PC-3 (cell line): ENCODE results near the gene CRY1. TPM values are rescaled to one million over a fixed set of nuclear protein-coding genes. Genes with fewer than 3 reads are reported as not detected.
A peak's percentile ranks its signal among the peaks of the same experiment; 100 is the strongest.

Experiments
- ATAC-seq: fragments of 200-7000 bp; cut with Tn5 transposase; 2 replicates; pipeline ENCODE4 v1.9.1; 2020; ENCODE audit warnings: mild to moderate bottlenecking, moderate library complexity
- BruUV-seq: library from RNA; stranded (reverse); fragments of 400-500 nt; replicated peaks from 2 replicates; lab custom pipeline; 2021; lab: Mats Ljungman, UMichigan
- CTCF ChIA-PET: fragments of 300-600 bp; sonication (Branson Sonifier 250); formaldehyde crosslinking; loops from one replicate; lab custom pipeline; 2022; ENCODE audit warnings: antibody characterized with exemption; lab: Charles Lee
- POLR2A ChIA-PET: fragments of 300-600 bp; sonication (Branson Sonifier 250); formaldehyde crosslinking; loops from one replicate; lab custom pipeline; 2022; ENCODE audit warnings: antibody characterized with exemption; ENCODE audit not compliant: unreplicated experiment; lab: Charles Lee
- DNase-seq: peaks from one replicate; pipeline ENCODE4 v3.0.0-alpha.2; 2015
- H2AFZ ChIP-seq: fragments of 300-600 bp; sonication (generic); 2 replicates; pipeline ENCODE4 v1.6.0; 2016; ENCODE audit warnings: antibody characterized with exemption, low read length
- H3F3A ChIP-seq: fragments of 300-600 bp; sonication (generic); one replicate; pipeline ENCODE4 v1.6.0; 2017; ENCODE audit warnings: antibody characterized with exemption, low read length, control low read depth, mild to moderate bottlenecking; ENCODE audit not compliant: unreplicated experiment
- H3K27ac ChIP-seq: fragments of 300-600 bp; sonication (generic); 2 replicates; pipeline ENCODE4 v1.5.1; 2016; ENCODE audit warnings: mild to moderate bottlenecking, low read length
- H3K27me3 ChIP-seq: fragments of 300-600 bp; sonication (generic); 2 replicates; pipeline ENCODE4 v1.6.1; 2016; ENCODE audit warnings: low read length, mixed read lengths
- H3K36me3 ChIP-seq: fragments of 300-600 bp; sonication (generic); 2 replicates; pipeline ENCODE4 v1.6.1; 2016; ENCODE audit warnings: low read depth, mixed run types, low read length, mixed read lengths
- H3K4me1 ChIP-seq: fragments of 300-600 bp; sonication (generic); 2 replicates; pipeline ENCODE4 v1.5.1; 2016; ENCODE audit warnings: low read length; ENCODE audit not compliant: insufficient read depth
- H3K4me2 ChIP-seq: fragments of 300-600 bp; sonication (generic); 2 replicates; pipeline ENCODE4 v1.6.0; 2016; ENCODE audit warnings: low read length
- H3K4me3 ChIP-seq: fragments of 300-600 bp; sonication (generic); 2 replicates; pipeline ENCODE4 v1.5.1; 2016; ENCODE audit warnings: mild to moderate bottlenecking, low read length, mixed read lengths
- H3K79me2 ChIP-seq: fragments of 300-600 bp; sonication (generic); 2 replicates; pipeline ENCODE4 v1.6.1; 2017; ENCODE audit warnings: low read length, mixed read lengths
- H3K9ac ChIP-seq: fragments of 300-600 bp; sonication (generic); 2 replicates; pipeline ENCODE4 v1.6.0; 2016; ENCODE audit warnings: mild to moderate bottlenecking, low read length
- H3K9me2 ChIP-seq: fragments of 300-600 bp; sonication (generic); replicated peaks from 2 replicates; pipeline ENCODE4 v1.6.1; 2016; ENCODE audit warnings: mixed run types, low read length, mixed read lengths
- H3K9me3 ChIP-seq: fragments of 300-600 bp; sonication (generic); 2 replicates; pipeline ENCODE4 v1.6.1; 2016; ENCODE audit warnings: low read length, mixed read lengths
- H4K20me1 ChIP-seq: fragments of 300-600 bp; sonication (generic); 2 replicates; pipeline ENCODE4 v1.6.1; 2016; ENCODE audit warnings: low read length, mixed read lengths
- CTCF ChIP-seq: fragments of 300-600 bp; sonication (generic); conservative IDR thresholded peaks from 2 replicates; pipeline ENCODE4 v1.5.1; 2017; ENCODE audit warnings: antibody characterized with exemption, low read depth, mild to moderate bottlenecking, low read length
- EZH2 ChIP-seq: fragments of 300-600 bp; sonication (generic); IDR thresholded peaks from one replicate; pipeline ENCODE4 v1.6.1; 2017; ENCODE audit warnings: antibody characterized with exemption, mild to moderate bottlenecking, low read length; ENCODE audit not compliant: unreplicated experiment
- EZH2phosphoT487 ChIP-seq: fragments of 300-600 bp; sonication (generic); IDR thresholded peaks from 2 replicates; pipeline ENCODE4 v1.6.1; 2018; ENCODE audit warnings: mild to moderate bottlenecking, antibody characterized with exemption, low read length, borderline replicate concordance
- intact Hi-C: fragments of 100-400 bp; cut with micrococcal nuclease; formaldehyde crosslinking; loops from 2 replicates; pipeline ENCODE4 v1.9.0; 2023
- total RNA-seq: library from RNA; depleted of rRNA; stranded (reverse); fragments of >200 nt; gene quantifications from 2 replicates; pipeline ENCODE4 v1.2.3, GENCODE V29; 2014

Gene CRY1
- total RNA-seq, 1 experiment from 2014 or later: 32.0 TPM

GRCh38 chr12:107094183-107094448 lies 767 bp upstream of the CRY1 start:
- H3K4me1 ChIP-seq: peaks cover 24% of the 10 kb centered on the region
- H3K4me3 ChIP-seq: peak overlapping the region; percentile 72
- H3K9ac ChIP-seq: peak overlapping the region; percentile 85
- BruUV-seq: TSS peak; percentile 40
- H3K79me2 ChIP-seq: peaks cover 35% of the 10 kb centered on the region
- DNase-seq: peak; percentile 74
- H3K9me2 ChIP-seq: no peaks in the 10 kb centered on the region
- peak overlapping the region; percentile 87 for H2AFZ ChIP-seq
- peak; percentile 18; the same call in 1 of the 2 replicates for ATAC-seq
- peaks cover 20% of the 10 kb centered on the region for H4K20me1 ChIP-seq
- peak overlapping the region; percentile 6; the same call in 1 of the 2 replicates for H3K27ac ChIP-seq
- ChIA-PET POLR2A (interaction anchor here (0.5 to 0.6 kb wide), 2 partner anchors 37 to 79 kb away, joined by 3 to 4 read pairs; no protein-coding TSS in a partner anchor), CTCF (interaction anchor here (0.6 kb wide), 1 partner anchor 37 kb away, joined by 4 read pairs; no protein-coding TSS in a partner anchor)
- TF ChIP-seq EZH2phosphoT487 (no peak), EZH2 (no peak), CTCF (no peak)
- H3K4me2 ChIP-seq: peak overlapping the region; percentile 85
- no peaks in the 10 kb centered on the region for H3F3A ChIP-seq
- H3K27me3 ChIP-seq: no peaks in the 10 kb centered on the region
- no peaks in the 10 kb centered on the region for H3K9me3 ChIP-seq
- H3K36me3 ChIP-seq: no peaks in the 10 kb centered on the region
- intact Hi-C loops: loop anchor here (5.0 kb wide), 1 partner anchor 653 kb away; no protein-coding TSS in a partner anchor

GRCh38 chr12:107092669-107093416 lies 506 bp downstream of the CRY1 start:
- TF ChIP-seq EZH2phosphoT487: no peak
- TF ChIP-seq CTCF: no peak
- no peak for TF ChIP-seq EZH2
- peaks cover 31% of the 10 kb centered on the region for H4K20me1 ChIP-seq
- CTCF ChIA-PET: interaction anchor here (1.4 kb wide), 1 partner anchor 12 kb away, joined by 11 read pairs; no protein-coding TSS in a partner anchor
- H3K27ac ChIP-seq: peak overlapping the region; percentile 63
- peak overlapping the region; percentile 72 for H3K4me3 ChIP-seq
- ATAC-seq (peak; percentile 12), DNase-seq (peak; percentile 40)
- no peaks in the 10 kb centered on the region for H3F3A ChIP-seq
- H3K4me2 ChIP-seq: peak overlapping the region; percentile 85
- no peaks in the 10 kb centered on the region for H3K9me2 ChIP-seq
- TSS peak; percentile 91 for BruUV-seq
- POLR2A ChIA-PET: interaction anchor here (0.5 to 0.8 kb wide), 2 partner anchors 22 to 811 kb away, joined by 3 to 4 read pairs; no protein-coding TSS in a partner anchor
- peak overlapping the region; percentile 87 for H2AFZ ChIP-seq
- intact Hi-C loops: loop anchor here (1.0 to 5.0 kb wide), 8 partner anchors 11 to 654 kb away; partner anchors contain the start of genes RIC8B and TMEM263
- peak overlapping the region; percentile 85 for H3K9ac ChIP-seq
- no peaks in the 10 kb centered on the region for H3K9me3 ChIP-seq
- no peaks in the 10 kb centered on the region for H3K27me3 ChIP-seq
- H3K36me3 ChIP-seq: no peaks in the 10 kb centered on the region
- peaks cover 24% of the 10 kb centered on the region for H3K4me1 ChIP-seq
- peaks cover 47% of the 10 kb centered on the region for H3K79me2 ChIP-seq
